ENCODE results near the gene ZNF484. TPM values are rescaled to one million over a fixed set of nuclear protein-coding genes. Genes with fewer than 3 reads are reported as not detected.
A peak's percentile ranks its signal among the peaks of the same experiment; 100 is the strongest.

Gene ZNF484
- polyA plus RNA-seq, 1 donor (not counting 4 experiments of a cell fraction or from before 2014, with no cell fraction given): 4.0 TPM

DNA sequence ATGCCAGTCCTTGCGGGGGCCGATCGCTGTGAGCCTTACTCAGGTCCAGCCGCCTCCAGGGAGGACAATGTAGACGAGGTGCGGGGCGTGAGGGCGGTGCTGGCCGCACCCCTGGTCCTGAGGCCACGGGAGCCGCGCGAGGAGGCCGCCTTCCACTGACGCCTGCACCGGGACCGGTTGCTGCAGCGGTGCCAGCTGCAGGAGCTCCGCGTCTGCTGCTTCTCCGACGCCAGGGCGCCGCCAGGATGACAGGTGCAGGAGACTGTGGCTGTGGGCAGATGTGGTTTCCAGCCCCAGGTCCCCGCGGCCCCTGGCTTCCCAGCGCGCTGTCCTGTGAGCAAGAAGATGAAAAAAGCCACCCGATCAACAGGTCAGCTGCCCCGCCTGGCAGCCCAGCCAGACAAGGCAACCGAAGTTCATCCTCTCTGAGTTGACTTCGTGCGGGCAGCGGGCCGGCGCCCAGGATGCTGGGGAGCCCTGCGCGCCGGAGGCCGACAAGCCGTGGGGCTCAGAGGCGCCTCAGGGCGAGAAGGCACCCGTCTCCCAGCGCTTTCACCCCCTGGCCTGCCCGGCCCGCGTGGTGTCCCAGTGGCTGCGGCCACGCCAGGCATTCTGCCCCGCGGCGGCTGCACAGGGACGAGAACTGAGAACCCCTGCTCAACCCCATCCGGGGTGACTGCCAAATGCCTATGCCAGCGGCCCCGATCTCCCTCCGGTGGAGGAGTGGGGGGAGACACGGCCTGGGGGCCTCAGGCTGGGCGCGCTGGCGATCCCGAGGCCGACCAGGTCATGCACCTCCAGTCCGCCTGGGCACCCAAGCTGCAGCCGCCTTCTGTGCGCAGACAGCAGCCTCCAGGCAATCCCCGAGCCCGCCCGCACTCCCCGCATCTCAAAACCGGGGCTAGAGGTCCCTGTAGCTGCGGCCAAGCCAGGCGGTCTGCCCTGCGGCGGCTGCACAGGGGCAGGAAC is 69.8 kb downstream of the ZNF484 start:
- dilution Hi-C loops (cut with MboI; ENCODE audit: extremely low pct_ligation_motif_present, low sequenced_read_pairs): no loop called here
- Histone ChIP-seq H3K27ac (ENCODE audit: control insufficient read depth, insufficient read depth, low read length) (no peak overlapping the region), H3K79me2 (ENCODE audit: control insufficient read depth, insufficient read depth, low read length) (no peaks in the 10 kb centered on the region), H3K4me2 (ENCODE audit: control insufficient read depth, extremely low read depth, insufficient read depth, low read depth, low read length) (peak overlapping the region; percentile 87), H3K36me3 (ENCODE audit: control insufficient read depth in 2 of 2, extremely low read depth in 1 of 2, insufficient read depth in 2 of 2, low read length in 2 of 2) (no peaks in the 10 kb centered on the region), H3K27me3 (ENCODE audit: control insufficient read depth, extremely low read depth, insufficient read depth, low read length) (peaks cover 55% of the 10 kb centered on the region), H3K9ac (ENCODE audit: control insufficient read depth, extremely low read depth, insufficient read depth, low read length) (no peak overlapping the region), H3K4me3 (ENCODE audit: control insufficient read depth in 2 of 3, extremely low read depth in 1 of 3, insufficient read depth in 2 of 3, low read depth in 1 of 3, low read length in 3 of 3) (peak overlapping the region; percentile 19 to 53 (median 33)), H2AFZ (ENCODE audit: control insufficient read depth, low read length) (no peak overlapping the region), H4K20me1 (ENCODE audit: control insufficient read depth, extremely low read depth, insufficient read depth, low read length) (no peaks in the 10 kb centered on the region), H3K4me1 (ENCODE audit: control insufficient read depth, extremely low read depth, insufficient read depth, low read length) (no peaks in the 10 kb centered on the region), H3K9me1 (ENCODE audit: control insufficient read depth, extremely low read depth, insufficient read depth, low read length) (no peaks in the 10 kb centered on the region), H3K9me3 (ENCODE audit: control insufficient read depth, low read depth, low read length) (no peaks in the 10 kb centered on the region)
- TF ChIP-seq, protein P1, sequence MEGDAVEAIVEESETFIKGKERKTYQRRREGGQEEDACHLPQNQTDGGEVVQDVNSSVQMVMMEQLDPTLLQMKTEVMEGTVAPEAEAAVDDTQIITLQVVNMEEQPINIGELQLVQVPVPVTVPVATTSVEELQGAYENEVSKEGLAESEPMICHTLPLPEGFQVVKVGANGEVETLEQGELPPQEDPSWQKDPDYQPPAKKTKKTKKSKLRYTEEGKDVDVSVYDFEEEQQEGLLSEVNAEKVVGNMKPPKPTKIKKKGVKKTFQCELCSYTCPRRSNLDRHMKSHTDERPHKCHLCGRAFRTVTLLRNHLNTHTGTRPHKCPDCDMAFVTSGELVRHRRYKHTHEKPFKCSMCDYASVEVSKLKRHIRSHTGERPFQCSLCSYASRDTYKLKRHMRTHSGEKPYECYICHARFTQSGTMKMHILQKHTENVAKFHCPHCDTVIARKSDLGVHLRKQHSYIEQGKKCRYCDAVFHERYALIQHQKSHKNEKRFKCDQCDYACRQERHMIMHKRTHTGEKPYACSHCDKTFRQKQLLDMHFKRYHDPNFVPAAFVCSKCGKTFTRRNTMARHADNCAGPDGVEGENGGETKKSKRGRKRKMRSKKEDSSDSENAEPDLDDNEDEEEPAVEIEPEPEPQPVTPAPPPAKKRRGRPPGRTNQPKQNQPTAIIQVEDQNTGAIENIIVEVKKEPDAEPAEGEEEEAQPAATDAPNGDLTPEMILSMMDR (optimal IDR thresholded peaks at IDR 0.05 in 1 of 3, IDR thresholded peaks at IDR 0.05 in 1 of 3, conservative IDR thresholded peaks at IDR 0.05 in 1 of 3; ENCODE audit: extremely low read depth in 1 of 3, insufficient read depth in 2 of 3, low read length in 3 of 3): no peak
- TF ChIP-seq EZH2 (IDR thresholded peaks at IDR 0.05; ENCODE audit: low read length): peak; percentile 90
- no peak for DNase-seq (ENCODE audit: low read depth, low spot score)
- FAIRE-seq: no peak

DNA sequence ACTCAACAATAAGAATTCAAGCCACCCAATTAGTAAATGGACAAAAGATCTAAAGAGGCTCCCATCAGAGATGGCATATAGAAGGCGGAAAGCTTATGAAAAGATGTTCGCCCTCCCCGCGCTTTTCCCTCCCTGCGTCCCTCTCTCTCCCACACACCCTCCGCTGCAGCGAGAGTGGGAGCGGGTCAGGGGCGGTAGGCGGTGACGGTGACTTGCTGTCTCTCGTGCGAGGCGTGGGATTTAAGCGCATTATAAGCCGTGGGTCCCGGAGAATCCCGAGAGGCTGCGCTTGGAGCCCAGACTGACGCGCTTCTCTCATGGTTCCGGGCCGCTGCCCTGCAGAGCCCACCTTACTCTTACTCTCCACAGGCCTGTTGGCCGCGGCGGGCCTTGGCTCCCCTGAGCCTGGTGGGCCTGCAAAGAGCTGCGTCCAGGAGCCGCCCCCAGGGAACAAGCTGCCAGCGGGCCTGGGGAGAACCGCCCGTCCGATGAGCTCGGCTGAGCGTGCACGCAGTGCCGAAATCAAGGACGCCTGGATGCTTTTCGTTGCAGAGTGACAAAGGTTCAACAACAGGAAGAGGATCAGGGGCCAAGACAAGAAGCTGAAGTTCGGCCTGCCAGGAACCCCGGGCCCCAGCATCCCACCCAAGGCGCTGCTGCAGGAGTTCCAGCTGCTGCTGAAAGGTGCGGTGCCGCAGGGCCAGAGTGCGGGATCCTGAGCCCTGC is 70.6 kb downstream of the ZNF484 start:
- Histone ChIP-seq H3K36me3 (ENCODE audit: control insufficient read depth in 2 of 2, extremely low read depth in 1 of 2, insufficient read depth in 2 of 2, low read length in 2 of 2) (no peaks in the 10 kb centered on the region), H2AFZ (ENCODE audit: control insufficient read depth, low read length) (no peak overlapping the region), H4K20me1 (ENCODE audit: control insufficient read depth, extremely low read depth, insufficient read depth, low read length) (no peaks in the 10 kb centered on the region), H3K4me3 (ENCODE audit: control insufficient read depth in 2 of 3, extremely low read depth in 1 of 3, insufficient read depth in 2 of 3, low read depth in 1 of 3, low read length in 3 of 3) (no peak overlapping the region), H3K4me2 (ENCODE audit: control insufficient read depth, extremely low read depth, insufficient read depth, low read depth, low read length) (peak overlapping the region; percentile 22), H3K9me1 (ENCODE audit: control insufficient read depth, extremely low read depth, insufficient read depth, low read length) (no peaks in the 10 kb centered on the region), H3K79me2 (ENCODE audit: control insufficient read depth, insufficient read depth, low read length) (no peaks in the 10 kb centered on the region), H3K4me1 (ENCODE audit: control insufficient read depth, extremely low read depth, insufficient read depth, low read length) (no peaks in the 10 kb centered on the region), H3K27ac (ENCODE audit: control insufficient read depth, insufficient read depth, low read length) (no peak overlapping the region), H3K9me3 (ENCODE audit: control insufficient read depth, low read depth, low read length) (no peaks in the 10 kb centered on the region), H3K27me3 (ENCODE audit: control insufficient read depth, extremely low read depth, insufficient read depth, low read length) (peaks cover 51% of the 10 kb centered on the region), H3K9ac (ENCODE audit: control insufficient read depth, extremely low read depth, insufficient read depth, low read length) (no peak overlapping the region)
- dilution Hi-C loops (cut with MboI; ENCODE audit: extremely low pct_ligation_motif_present, low sequenced_read_pairs): no loop called here
- DNase-seq (ENCODE audit: low read depth, low spot score) (no peak), FAIRE-seq (no peak)
- TF ChIP-seq, protein P1 (optimal IDR thresholded peaks at IDR 0.05 in 1 of 3, IDR thresholded peaks at IDR 0.05 in 1 of 3, conservative IDR thresholded peaks at IDR 0.05 in 1 of 3; ENCODE audit: extremely low read depth in 1 of 3, insufficient read depth in 2 of 3, low read length in 3 of 3): no peak
- TF ChIP-seq EZH2 (IDR thresholded peaks at IDR 0.05; ENCODE audit: low read length): no peak
